ENCODE data around the gene AMH. TPM values are rescaled to one million over a fixed set of nuclear protein-coding genes. Genes with fewer than 3 reads are reported as not detected.

AMH gene
- total RNA-seq, 4 donors from 2014 or later: 0.95 to 4.7 (median 1.6) TPM; not detected in 1

- peaks cover 0 to 3% (median 0%) of the 10 kb centered on the region in 4 donors for H3K9me3 ChIP-seq
- H3K36me3 ChIP-seq: no peaks in the 10 kb centered on the region
- no peak overlapping the region for H3K4me3 ChIP-seq
- H3K27ac ChIP-seq: peak overlapping the region in 2 of 4 donors; percentile 3 to 43
- H3K27me3 ChIP-seq: peaks cover 0 to 19% of the 10 kb centered on the region in 2 donors
- peaks cover 0 to 33% (median 14%) of the 10 kb centered on the region in 4 donors for H3K4me1 ChIP-seq
- DNase-seq: no peak
- TF ChIP-seq POLR2A (IDR thresholded peaks at IDR 0.05): no peak
- no peak for TF ChIP-seq CTCF (IDR thresholded peaks at IDR 0.05)
Observed at GRCh38 chr19:2294687-2295335, 45.7 kb downstream of the AMH start.

- Histone ChIP-seq H3K27me3 (peaks cover 0 to 6% of the 10 kb centered on the region in 2 donors), H3K4me1 (peaks cover 0 to 21% (median 10%) of the 10 kb centered on the region in 4 donors), H3K27ac (no peak overlapping the region), H3K9me3 (peaks cover 0 to 3% (median 0%) of the 10 kb centered on the region in 4 donors), H3K4me3 (no peak overlapping the region), H3K36me3 (no peaks in the 10 kb centered on the region)
- TF ChIP-seq CTCF (IDR thresholded peaks at IDR 0.05): no peak
- TF ChIP-seq POLR2A (IDR thresholded peaks at IDR 0.05): no peak
- DNase-seq: no peak
Observed at GRCh38 chr19:2296141-2296540, 47.0 kb downstream of the AMH start.

- peak overlapping the region in 1 of 4 donors; percentile 58 for H3K27ac ChIP-seq
- H3K9me3 ChIP-seq: peaks cover 0 to 3% (median 0%) of the 10 kb centered on the region in 4 donors
- no peak for DNase-seq
- peaks cover 0 to 16% (median 8%) of the 10 kb centered on the region in 4 donors for H3K4me1 ChIP-seq
- no peak overlapping the region for H3K4me3 ChIP-seq
- no peaks in the 10 kb centered on the region for H3K36me3 ChIP-seq
- TF ChIP-seq CTCF (IDR thresholded peaks at IDR 0.05) (no peak), POLR2A (IDR thresholded peaks at IDR 0.05) (no peak)
- H3K27me3 ChIP-seq: no peaks in the 10 kb centered on the region
Observed at GRCh38 chr19:2300533-2300932, 51.4 kb downstream of the AMH start.

Small RNA genes within 50 kb of the gene (small RNA-seq; reads per million reads assigned to genes)
- 0.23 to 0.64 reads per million in 2 donors for gene MIR1227

Other genes with a start within 250 kb of the AMH start
- gene BTBD2, start 233.6 kb upstream of the AMH start, total RNA-seq: 100 to 1,000 TPM in 1 of 4 donors, 10 to 100 TPM in 3; 57.8 to 114 (median 76.0) TPM
- 100 to 1,000 TPM; 119 to 253 (median 192) TPM for gene MKNK2, start 198.1 kb upstream of the AMH start, total RNA-seq
- gene MOB3A, start 153.0 kb upstream of the AMH start, total RNA-seq: 10 to 100 TPM; 32.6 to 55.3 (median 35.1) TPM
- gene IZUMO4, start 152.4 kb upstream of the AMH start, total RNA-seq: 1 to 10 TPM; 1.3 to 9.9 (median 3.8) TPM
- 100 to 1,000 TPM; 104 to 136 (median 122) TPM for gene AP3D1, start 97.8 kb upstream of the AMH start, total RNA-seq
- gene DOT1L, start 85.4 kb upstream of the AMH start, total RNA-seq: 100 to 1,000 TPM in 1 of 4 donors, 10 to 100 TPM in 3; 67.8 to 167 (median 74.0) TPM
- 100 to 1,000 TPM; 156 to 298 (median 227) TPM for gene PLEKHJ1, start 13.0 kb upstream of the AMH start, total RNA-seq
- gene SF3A2, start 12.5 kb upstream of the AMH start, total RNA-seq: 100 to 1,000 TPM in 1 of 4 donors, 10 to 100 TPM in 3; 38.7 to 133 (median 72.3) TPM
- gene JSRP1, start 7.1 kb downstream of the AMH start, total RNA-seq: not detected
- 1 to 10 TPM; 1.2 to 5.8 (median 2.6) TPM for gene PEAK3, start 32.9 kb downstream of the AMH start, total RNA-seq
- gene LINGO3, start 58.8 kb downstream of the AMH start, total RNA-seq: 1 to 10 TPM in 1 of 4 donors, under 1 TPM in 1, not detected in 2; 0.54 to 5.0 TPM
- 100 to 1,000 TPM in 2 of 4 donors, 10 to 100 TPM in 2; 59.8 to 152 (median 109) TPM for gene LSM7, start 79.3 kb downstream of the AMH start, total RNA-seq
- gene SPPL2B, start 79.4 kb downstream of the AMH start, total RNA-seq: 100 to 1,000 TPM; 196 to 448 (median 270) TPM
- 1 to 10 TPM in 1 of 4 donors, under 1 TPM in 2, not detected in 1; 0.54 to 2.5 (median 0.85) TPM for gene TMPRSS9, start 110.9 kb downstream of the AMH start, total RNA-seq
- 10 to 100 TPM; 28.1 to 44.4 (median 44.0) TPM for gene TIMM13, start 178.3 kb downstream of the AMH start, total RNA-seq
- 10 to 100 TPM; 21.0 to 52.8 (median 21.4) TPM for gene LMNB2, start 207.6 kb downstream of the AMH start, total RNA-seq
- gene GADD45B, start 226.8 kb downstream of the AMH start, total RNA-seq: 100 to 1,000 TPM in 1 of 4 donors, 10 to 100 TPM in 3; 35.5 to 278 (median 54.9) TPM

Data from Peyer's patch (tissue), 4 donors.